Neuronal stem cell (in vitro differentiated cells): ENCODE data around the gene MN1.

Source experiments
- DNase-seq: peaks from one replicate; pipeline ENCODE4 v3.0.0-alpha.2; 2013; ENCODE audit warnings: low spot score
- H2AFZ ChIP-seq: one replicate; pipeline ENCODE4 v1.6.1; 2013; ENCODE audit warnings: mild to moderate bottlenecking, low read length, inconsistent platforms
- H2AK5ac ChIP-seq: 2 replicates; pipeline ENCODE4 v1.6.1; 2013; ENCODE audit warnings: low read depth, mild to moderate bottlenecking, inconsistent platforms, low read length, moderate library complexity, mixed read lengths
- H2BK120ac ChIP-seq: 2 replicates; pipeline ENCODE4 v1.6.1; 2013; ENCODE audit warnings: low read depth, mild to moderate bottlenecking, inconsistent platforms, low read length, moderate library complexity, mixed read lengths
- H2BK12ac ChIP-seq: one replicate; pipeline ENCODE4 v1.6.1; 2013; ENCODE audit warnings: low read length, inconsistent platforms
- H2BK15ac ChIP-seq: 2 replicates; pipeline ENCODE4 v1.6.1; 2013; ENCODE audit warnings: mild to moderate bottlenecking, low read length, inconsistent platforms, mixed read lengths
- H2BK5ac ChIP-seq: one replicate; pipeline ENCODE4 v1.6.1; 2013; ENCODE audit warnings: inconsistent platforms, mild to moderate bottlenecking, low read length, moderate library complexity
- H3K14ac ChIP-seq: one replicate; pipeline ENCODE4 v1.6.1; 2013; ENCODE audit warnings: low read length, inconsistent platforms
- H3K18ac ChIP-seq: 2 replicates; pipeline ENCODE4 v1.6.1; 2013; ENCODE audit warnings: low read length, inconsistent platforms
- H3K23ac ChIP-seq: 2 replicates; pipeline ENCODE4 v1.6.1; 2013; ENCODE audit warnings: low read depth, mild to moderate bottlenecking, mixed read lengths, low read length, inconsistent platforms; ENCODE audit not compliant: poor library complexity
- H3K27ac ChIP-seq: replicated peaks from 3 replicates; pipeline ENCODE4 v1.5.1; 2013; ENCODE audit warnings: low read length, inconsistent platforms
- H3K27me3 ChIP-seq, 3 experiments: 2 replicates each; pipeline ENCODE4 v1.6.1; 2013; ENCODE audit warnings: low read length in 3 of 3, mild to moderate bottlenecking in 2 of 3, inconsistent platforms in 1 of 3, low read depth in 1 of 3, mixed read lengths in 1 of 3, moderate library complexity in 1 of 3; ENCODE audit not compliant: control insufficient read depth in 3 of 3, insufficient read depth in 3 of 3
- H3K36me3 ChIP-seq, 2 donors: replicated peaks in 1 of 2; 2 replicates each; pipeline ENCODE4 v1.6.1; 2013; ENCODE audit warnings: low read length in 2 of 2; ENCODE audit not compliant: control insufficient read depth in 2 of 2, insufficient read depth in 2 of 2
- H3K4ac ChIP-seq: 2 replicates; pipeline ENCODE4 v1.6.1; 2013; ENCODE audit warnings: inconsistent platforms, mild to moderate bottlenecking, low read length, moderate library complexity
- H3K4me1 ChIP-seq, 2 donors: 1 replicate in 1 of 2; 2 replicates in 1 of 2; pipeline ENCODE4 v1.6.1; 2013; ENCODE audit warnings: low read length in 2 of 2, low read depth in 1 of 2; ENCODE audit not compliant: control insufficient read depth in 2 of 2, insufficient read depth in 1 of 2
- H3K4me2 ChIP-seq: one replicate; pipeline ENCODE4 v1.6.1; 2013; ENCODE audit warnings: mild to moderate bottlenecking, low read length, inconsistent platforms; ENCODE audit not compliant: insufficient read depth, poor library complexity, severe bottlenecking
- H3K4me3 ChIP-seq, 2 donors: 2 replicates each; pipeline ENCODE4 v1.5.1; 2013; ENCODE audit warnings: low read length in 2 of 2, mild to moderate bottlenecking in 2 of 2, inconsistent platforms in 1 of 2, moderate library complexity in 1 of 2
- H3K79me1 ChIP-seq: one replicate; pipeline ENCODE4 v1.6.1; 2013; ENCODE audit warnings: low read depth, mild to moderate bottlenecking, inconsistent platforms, low read length, moderate library complexity
- H3K9ac ChIP-seq: one replicate; pipeline ENCODE4 v1.6.1; 2013; ENCODE audit warnings: mild to moderate bottlenecking, low read depth, low read length, inconsistent platforms; ENCODE audit not compliant: poor library complexity
- H3K9me3 ChIP-seq, 2 donors: replicated peaks in 1 of 2; 2 replicates each; pipeline versions ENCODE3 to v1.6.1; 2013; ENCODE audit warnings: low read length in 2 of 2, mild to moderate bottlenecking in 2 of 2, inconsistent platforms in 1 of 2, low read depth in 1 of 2, mixed read lengths in 1 of 2, moderate library complexity in 1 of 2; ENCODE audit not compliant: control insufficient read depth in 2 of 2, insufficient read depth in 1 of 2
- H4K8ac ChIP-seq: one replicate; pipeline ENCODE4 v1.6.1; 2013; ENCODE audit warnings: low read depth, mild to moderate bottlenecking, inconsistent platforms, low read length, moderate library complexity
- H4K91ac ChIP-seq: one replicate; pipeline ENCODE4 v1.6.1; 2013; ENCODE audit warnings: low read length, low read depth, mild to moderate bottlenecking, inconsistent platforms; ENCODE audit not compliant: poor library complexity
- WGBS, 2 donors: extraction: QIAGEN DNeasy Blood & Tissue Kit; methylation state at CpG; one replicate each; pipeline ENCODE4 v1.1.7; 2013; ENCODE audit warnings: missing lambda C conversion rate in 2 of 2, mixed read lengths in 1 of 2; ENCODE audit not compliant: insufficient read length in 2 of 2, insufficient replicate concordance in 1 of 2; ENCODE audit errors: extremely low coverage in 2 of 2; 5-methylcytosine and 5-hydroxymethylcytosine counted together

The MN1 gene

GRCh38 chr22:27724709-27725108, 76.8 kb downstream of the MN1 start:
- no peak for DNase-seq
- H4K8ac ChIP-seq = no peak overlapping the region
- no peak overlapping the region for H2BK120ac ChIP-seq
- H2BK5ac ChIP-seq = no peak overlapping the region
- H3K9me3 ChIP-seq = peaks cover 11 to 27% of the 10 kb centered on the region in 2 donors
- no peak overlapping the region for H4K91ac ChIP-seq
- H3K27me3 ChIP-seq = no peaks in the 10 kb centered on the region
- H3K4me3 ChIP-seq = peak overlapping the region in 1 of 2 donors; percentile 36
- H3K27ac ChIP-seq = no peak overlapping the region
- H3K79me1 ChIP-seq = no peaks in the 10 kb centered on the region
- peaks cover 6 to 24% of the 10 kb centered on the region in 2 donors for H3K4me1 ChIP-seq
- H3K14ac ChIP-seq = no peak overlapping the region
- no CpG with 5 or more reads among the region's 4 CpGs for WGBS, 2 donors
- no peak overlapping the region for H2AFZ ChIP-seq
- H3K23ac ChIP-seq = no peak overlapping the region
- H2BK12ac ChIP-seq = no peak overlapping the region
- H3K4me2 ChIP-seq = no peak overlapping the region
- H3K9ac ChIP-seq = no peak overlapping the region
- no peak overlapping the region for H3K4ac ChIP-seq
- no peak overlapping the region for H3K18ac ChIP-seq
- no peaks in the 10 kb centered on the region for H3K36me3 ChIP-seq
- no peak overlapping the region for H2AK5ac ChIP-seq
- no peak overlapping the region for H2BK15ac ChIP-seq

DNA sequence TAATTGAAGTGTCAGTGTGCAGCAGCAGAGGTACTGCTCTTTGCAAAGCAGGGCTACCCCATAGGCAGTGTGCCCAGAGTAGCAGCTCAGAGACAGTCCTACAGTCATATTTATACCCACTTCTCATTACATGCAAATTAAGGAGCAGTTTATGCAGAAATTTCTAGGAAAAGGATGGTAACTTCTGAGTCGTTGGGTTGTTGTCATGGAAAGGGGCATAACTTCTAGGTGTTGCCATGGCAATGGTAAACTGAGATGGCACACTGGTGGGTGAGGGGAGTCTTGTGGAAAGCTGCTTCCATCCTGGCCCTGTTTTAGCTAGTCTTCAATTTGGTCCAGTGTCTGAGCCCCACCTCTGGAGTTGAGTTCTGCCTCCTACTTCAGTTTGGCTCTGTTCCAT, 77.4 kb downstream of the MN1 start:
- Histone ChIP-seq H3K9ac (no peak overlapping the region), H2AFZ (no peak overlapping the region), H3K14ac (no peak overlapping the region), H3K27ac (no peak overlapping the region), H3K23ac (no peak overlapping the region), H2BK15ac (no peak overlapping the region), H3K36me3 (no peaks in the 10 kb centered on the region), H4K8ac (no peak overlapping the region), H3K4ac (no peak overlapping the region), H3K4me1 (peaks cover 6 to 29% of the 10 kb centered on the region in 2 donors), H3K4me3 (no peak overlapping the region), H2BK12ac (no peak overlapping the region), H2BK120ac (no peak overlapping the region), H2AK5ac (no peak overlapping the region), H4K91ac (no peak overlapping the region), H2BK5ac (no peak overlapping the region), H3K4me2 (no peak overlapping the region), H3K18ac (no peak overlapping the region), H3K27me3 (no peaks in the 10 kb centered on the region), H3K9me3 (peaks cover 11 to 27% of the 10 kb centered on the region in 2 donors), H3K79me1 (no peaks in the 10 kb centered on the region)
- WGBS, 2 donors = no CpG with 5 or more reads among the region's 1 CpG
- no peak for DNase-seq

DNA sequence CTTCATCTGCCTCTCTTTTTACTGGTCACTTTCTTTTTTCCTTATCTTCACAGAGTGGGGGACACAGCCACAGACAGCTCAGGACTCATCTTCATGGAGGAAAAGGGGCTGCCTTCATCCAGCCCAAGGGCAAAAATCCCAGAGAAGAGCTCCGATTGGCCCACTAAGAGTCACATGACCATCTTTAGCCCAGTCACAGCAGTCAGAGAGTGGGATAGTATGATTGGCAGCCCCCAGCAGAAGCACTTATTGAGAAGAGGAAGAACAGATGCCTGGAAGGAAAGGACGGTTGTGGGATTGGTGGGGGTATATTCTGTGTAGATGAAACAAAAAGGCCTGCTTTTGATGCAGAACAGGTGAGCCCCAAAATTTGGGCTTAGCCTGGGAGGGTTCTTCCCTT, 77.8 kb downstream of the MN1 start:
- H4K8ac ChIP-seq = no peak overlapping the region
- H2BK5ac ChIP-seq = no peak overlapping the region
- H3K9me3 ChIP-seq = peaks cover 11 to 27% of the 10 kb centered on the region in 2 donors
- H3K36me3 ChIP-seq = no peaks in the 10 kb centered on the region
- no peak overlapping the region for H3K9ac ChIP-seq
- H3K27me3 ChIP-seq = no peaks in the 10 kb centered on the region
- DNase-seq = no peak
- H3K23ac ChIP-seq = no peak overlapping the region
- no peak overlapping the region for H3K27ac ChIP-seq
- no peak overlapping the region for H3K18ac ChIP-seq
- H3K4me1 ChIP-seq = peaks cover 4 to 33% of the 10 kb centered on the region in 2 donors
- no peak overlapping the region for H2AFZ ChIP-seq
- H3K14ac ChIP-seq = no peak overlapping the region
- no CpG with 5 or more reads among the region's 2 CpGs for WGBS, 2 donors
- H2BK15ac ChIP-seq = no peak overlapping the region
- no peak overlapping the region for H3K4me3 ChIP-seq
- H2BK12ac ChIP-seq = no peak overlapping the region
- no peak overlapping the region for H4K91ac ChIP-seq
- no peak overlapping the region for H2AK5ac ChIP-seq
- no peak overlapping the region for H3K4me2 ChIP-seq
- H3K4ac ChIP-seq = no peak overlapping the region
- no peak overlapping the region for H2BK120ac ChIP-seq
- no peaks in the 10 kb centered on the region for H3K79me1 ChIP-seq

DNA sequence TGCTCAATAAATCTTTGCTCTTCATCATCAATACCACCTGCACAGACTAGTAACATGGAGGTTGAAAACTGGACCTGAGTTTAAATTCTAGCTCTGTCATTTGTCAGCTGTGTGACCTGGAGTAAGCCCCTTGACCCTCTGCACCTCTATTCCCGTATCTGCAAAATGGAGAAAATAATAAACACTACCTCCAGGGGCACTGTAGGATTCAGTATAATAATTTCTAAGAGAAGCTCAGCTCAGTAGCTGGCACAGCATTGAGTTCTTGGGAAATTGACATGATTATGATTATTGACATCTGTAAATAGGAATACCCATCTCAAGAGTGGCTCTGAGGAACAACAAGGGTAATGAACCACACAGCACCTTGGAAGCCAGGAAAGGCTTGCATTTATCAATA, 78.4 kb downstream of the MN1 start:
- Histone ChIP-seq H4K91ac (no peak overlapping the region), H3K27ac (no peak overlapping the region), H3K9ac (no peak overlapping the region), H3K14ac (no peak overlapping the region), H2BK15ac (no peak overlapping the region), H3K23ac (no peak overlapping the region), H3K36me3 (no peaks in the 10 kb centered on the region), H3K4me2 (no peak overlapping the region), H2AFZ (no peak overlapping the region), H3K79me1 (no peaks in the 10 kb centered on the region), H3K18ac (no peak overlapping the region), H3K4ac (no peak overlapping the region), H3K4me1 (peaks cover 6 to 38% of the 10 kb centered on the region in 2 donors), H3K4me3 (no peak overlapping the region), H2BK12ac (no peak overlapping the region), H4K8ac (no peak overlapping the region), H2BK120ac (no peak overlapping the region), H3K9me3 (peaks cover 11 to 27% of the 10 kb centered on the region in 2 donors), H3K27me3 (no peaks in the 10 kb centered on the region), H2AK5ac (no peak overlapping the region), H2BK5ac (no peak overlapping the region)
- no CpG with 5 or more reads among the region's 1 CpG for WGBS, 2 donors
- DNase-seq = no peak
